HG03520 (cell line): ENCODE measurements around the gene ZNF451.
"Not testable (repeated sequence)": the region's sequence is repeated elsewhere in the genome, so short reads cannot be mapped to it uniquely, and the experiment has no call there.

Experiments
- ATAC-seq: cut with Tn5 transposase; IDR thresholded peaks from one replicate; pipeline ENCODE4 v1.9.1; 2021; ENCODE audit warnings: mild to moderate bottlenecking, moderate library complexity; ENCODE audit not compliant: unreplicated experiment

Gene ZNF451

DNA sequence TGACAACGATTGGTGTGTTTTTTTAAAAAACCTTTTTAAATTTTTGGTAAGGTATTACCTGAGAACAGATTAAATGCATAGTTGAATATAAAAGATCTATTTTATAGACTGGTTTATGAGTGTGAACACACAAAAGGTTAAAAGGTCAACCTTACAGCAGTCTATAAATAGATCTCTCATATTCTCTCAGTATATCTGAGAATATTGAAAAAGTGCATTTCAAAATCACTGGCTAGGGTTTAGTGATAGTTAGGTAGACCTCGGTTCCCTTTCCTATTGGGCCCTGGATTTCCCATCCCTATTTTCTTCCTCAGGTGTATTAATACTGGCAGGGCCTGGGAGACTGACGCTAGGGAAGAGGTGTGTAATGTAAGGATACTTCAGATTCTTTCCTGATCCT lies 723 bp upstream of the ZNF451 start:
- ATAC-seq, result no peak

DNA sequence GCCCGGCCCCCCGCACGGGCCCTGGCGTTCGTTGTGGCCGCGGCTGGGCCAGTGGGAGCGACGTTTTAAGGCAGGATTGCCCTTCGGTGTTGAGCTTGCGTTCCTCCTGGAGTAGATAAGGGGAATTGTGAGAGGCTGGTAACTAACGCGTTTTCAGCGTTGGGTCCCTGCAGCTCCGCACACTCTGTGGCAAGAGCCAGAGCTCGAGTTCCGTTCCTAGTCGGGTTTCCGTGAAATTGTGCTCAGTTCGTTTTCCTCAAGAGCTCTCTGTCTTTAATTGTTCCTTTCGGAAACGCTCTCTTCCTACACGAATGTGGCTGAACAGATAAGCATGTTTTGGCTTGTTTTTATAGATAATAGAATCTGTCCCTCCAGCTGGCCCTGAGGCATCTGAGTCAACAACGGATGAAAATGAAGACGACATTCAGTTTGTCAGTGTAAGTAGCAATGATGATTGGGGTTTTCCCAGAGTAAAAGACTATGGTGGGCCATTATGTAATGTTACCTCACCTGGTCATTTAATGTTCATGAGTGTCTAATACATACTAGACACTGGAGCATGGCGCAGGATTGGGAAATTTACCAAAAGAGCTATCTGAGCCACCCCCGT lies 575 bp downstream of the ZNF451 start:
- ATAC-seq, result peak; percentile 2

DNA sequence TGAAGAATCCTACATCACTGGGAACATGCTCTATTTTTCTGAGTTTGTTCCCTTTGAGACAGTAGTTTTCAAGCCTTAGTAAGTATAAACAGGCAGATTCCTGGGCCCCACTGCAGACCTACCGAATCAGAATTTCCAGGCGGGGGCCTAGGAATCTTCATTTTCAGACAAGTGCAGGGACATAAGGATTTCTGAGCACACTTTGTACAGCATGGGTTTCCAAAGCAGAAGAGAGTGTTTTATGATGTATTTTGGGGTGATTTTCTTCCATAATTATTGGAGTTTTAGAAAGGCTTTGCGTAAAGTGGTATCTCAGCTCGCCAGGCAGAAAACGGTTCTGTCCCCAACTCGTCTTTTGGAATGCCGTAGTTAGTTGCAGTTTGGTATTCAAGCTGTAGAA lies 1.4 kb downstream of the ZNF451 start:
- ATAC-seq, result not testable (repeated sequence)

DNA sequence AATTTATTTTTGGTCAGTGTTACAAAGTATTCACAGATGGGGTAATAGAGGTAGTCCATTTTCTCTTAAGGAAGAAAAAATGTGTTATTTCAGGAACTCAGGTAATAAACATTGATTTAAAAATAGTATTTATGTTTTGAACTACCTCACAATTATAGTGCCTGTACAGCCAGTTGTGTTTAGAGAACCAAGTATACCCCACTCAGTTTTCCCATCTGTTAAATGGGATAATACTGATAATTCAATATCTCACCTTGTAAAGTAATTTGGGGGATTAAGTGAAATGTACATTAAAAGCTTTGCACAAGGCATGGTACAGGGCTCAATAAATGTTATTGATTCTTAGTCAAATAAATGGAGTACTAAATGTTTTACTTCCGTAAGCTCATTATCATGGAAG lies 4.7 kb downstream of the ZNF451 start:
- no peak for ATAC-seq

DNA sequence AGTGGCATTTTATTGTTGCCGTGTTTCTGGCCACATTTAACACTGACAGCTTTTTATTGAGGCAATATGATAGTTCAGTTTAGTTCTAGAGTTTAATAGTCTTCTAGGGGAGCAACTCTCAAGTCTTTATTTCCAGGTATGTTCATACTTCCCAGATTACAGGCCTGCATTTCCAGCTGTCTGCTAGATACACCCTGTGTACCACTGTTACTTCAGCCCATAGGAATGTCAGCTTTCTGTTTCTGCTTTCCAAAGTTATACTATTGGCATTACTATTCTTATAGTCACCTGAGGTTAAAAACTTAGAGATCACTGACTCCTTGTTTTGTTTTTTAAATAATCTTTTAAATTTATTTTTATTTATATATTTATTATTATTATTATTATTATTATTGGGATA lies 7.6 kb downstream of the ZNF451 start:
- ATAC-seq, result no peak

DNA sequence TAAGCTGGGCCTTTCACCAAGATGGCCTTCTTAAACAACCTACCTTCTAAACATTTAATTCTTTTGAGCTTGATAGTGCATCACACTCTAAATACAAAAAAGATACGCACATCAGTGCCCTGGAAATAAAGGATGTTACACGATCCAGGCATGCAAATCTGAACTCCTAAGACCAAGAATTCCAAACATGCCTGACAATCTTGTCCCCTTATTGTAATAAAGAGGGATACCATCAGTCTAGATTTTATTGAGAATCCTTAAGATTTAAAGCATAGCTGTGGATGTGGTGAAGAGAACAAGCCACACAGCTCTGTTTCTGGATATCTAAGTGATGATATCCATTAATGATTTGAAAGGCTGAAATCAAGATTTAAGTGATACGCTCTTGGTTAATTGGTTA lies 13.0 kb downstream of the ZNF451 start:
- no peak for ATAC-seq

DNA sequence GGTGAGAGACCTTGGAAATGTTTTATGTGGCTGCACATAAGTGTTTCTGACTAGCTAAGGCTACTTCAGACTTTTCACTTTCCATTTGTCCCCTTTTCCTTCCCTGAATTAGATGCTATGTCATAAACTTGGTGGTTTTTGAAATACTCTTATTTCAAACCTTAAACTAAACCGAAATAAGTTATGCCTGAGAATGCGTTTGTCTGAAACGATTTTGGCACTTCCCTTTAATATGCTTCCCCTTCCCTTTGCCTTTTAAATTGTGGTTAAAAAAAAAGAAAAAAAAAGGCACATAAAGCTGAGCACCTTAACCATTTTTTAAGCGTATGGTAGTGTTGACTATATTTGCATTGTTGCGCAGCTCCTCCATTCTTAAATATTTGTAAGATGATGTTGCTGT lies 14.3 kb downstream of the ZNF451 start:
- ATAC-seq, result no peak

DNA sequence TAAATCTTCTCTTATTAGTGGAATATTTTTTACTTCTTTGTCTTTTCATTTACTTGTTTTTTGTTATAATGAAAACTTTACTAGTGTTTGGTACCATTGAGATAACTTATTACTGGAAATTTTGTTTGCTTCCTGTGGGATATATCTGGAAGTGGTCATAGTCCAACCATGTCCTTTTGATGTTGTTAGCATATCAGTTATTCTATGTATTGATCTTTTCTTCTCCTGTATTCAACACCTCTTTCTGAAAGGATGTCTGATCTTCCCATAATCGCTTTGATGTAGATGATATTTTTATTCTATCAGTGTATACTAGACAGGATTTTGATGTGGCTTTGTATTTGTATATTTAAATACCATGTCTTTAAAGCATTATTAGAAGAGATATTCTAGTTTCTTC lies 17.0 kb downstream of the ZNF451 start:
- ATAC-seq, result no peak

DNA sequence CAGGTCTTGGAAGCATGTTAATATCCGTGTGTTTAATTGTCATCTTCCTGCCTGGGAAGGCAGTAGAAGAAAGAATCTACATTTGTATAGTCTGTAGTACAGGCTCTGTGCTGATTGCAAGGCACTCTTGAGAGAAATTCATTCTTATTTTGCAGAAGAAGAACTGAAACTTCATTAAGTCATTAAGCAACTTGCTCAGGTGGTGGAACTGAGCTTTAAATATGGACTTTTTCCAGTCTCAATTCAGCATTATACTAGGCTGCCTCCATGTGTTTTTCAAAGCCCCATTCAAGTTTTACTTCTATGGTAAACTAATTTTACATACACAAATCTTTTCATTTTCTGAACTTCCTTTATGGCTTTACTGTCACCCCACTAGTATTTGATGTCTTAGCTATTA lies 18.7 kb downstream of the ZNF451 start:
- ATAC-seq, result peak; percentile 95

DNA sequence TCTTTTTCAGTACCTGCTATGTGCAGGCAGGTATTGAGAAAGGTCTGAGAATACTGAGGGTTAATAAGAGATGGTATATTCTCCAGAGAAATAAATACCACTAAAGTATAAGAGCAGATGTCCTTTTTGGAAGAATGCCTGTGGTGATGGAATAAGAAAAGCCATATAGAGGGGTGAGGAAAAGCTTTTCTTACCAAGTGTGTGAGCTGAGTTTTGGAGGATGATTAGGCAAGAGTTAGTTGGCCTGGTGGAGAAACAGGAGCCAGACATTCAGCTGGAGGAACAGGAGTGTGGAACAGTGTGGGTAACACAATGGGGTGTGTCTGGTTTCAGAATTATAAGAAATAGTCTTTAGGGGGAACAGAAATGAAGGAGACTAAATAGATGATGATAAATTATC lies 19.9 kb downstream of the ZNF451 start:
- ATAC-seq, result no peak

DNA sequence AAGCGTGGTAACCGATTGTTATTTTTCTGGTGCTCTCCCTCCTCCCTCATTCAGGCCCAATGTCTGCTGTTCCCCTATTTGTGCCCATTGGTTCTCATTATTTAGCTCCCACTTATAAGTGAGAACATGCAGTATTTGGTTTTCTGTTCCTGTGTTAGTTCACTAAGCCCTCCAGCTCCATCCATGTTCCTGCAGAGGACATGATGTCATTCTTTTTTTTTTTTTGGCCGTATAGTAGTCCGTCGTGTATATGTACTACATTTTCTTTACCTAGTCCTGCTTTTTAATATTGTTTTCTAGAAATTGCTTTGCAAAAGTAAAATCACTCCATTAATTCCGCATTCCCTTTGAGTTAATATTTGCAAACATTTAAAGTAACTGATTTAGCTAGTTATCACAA lies 23.1 kb downstream of the ZNF451 start:
- no peak for ATAC-seq

DNA sequence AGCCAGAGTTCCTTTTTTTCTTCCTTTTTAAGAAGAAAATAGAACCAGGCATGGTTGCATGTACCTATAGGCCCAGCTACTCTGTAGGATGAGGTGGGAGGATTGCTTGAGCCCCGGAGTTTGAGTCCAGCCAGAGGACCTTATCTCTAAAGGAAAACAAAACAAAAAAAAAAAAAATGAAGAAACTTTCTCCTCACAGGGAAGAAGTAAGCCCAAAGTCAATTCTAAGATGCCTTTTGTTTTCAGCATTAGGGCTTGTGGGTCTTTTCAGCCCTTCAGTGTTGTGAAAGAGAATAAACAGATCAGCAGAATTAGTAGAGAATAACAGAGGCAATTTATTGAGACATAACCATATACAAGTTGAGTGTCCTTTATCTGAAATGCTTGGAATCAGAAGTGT lies 26.8 kb downstream of the ZNF451 start:
- no peak for ATAC-seq

DNA sequence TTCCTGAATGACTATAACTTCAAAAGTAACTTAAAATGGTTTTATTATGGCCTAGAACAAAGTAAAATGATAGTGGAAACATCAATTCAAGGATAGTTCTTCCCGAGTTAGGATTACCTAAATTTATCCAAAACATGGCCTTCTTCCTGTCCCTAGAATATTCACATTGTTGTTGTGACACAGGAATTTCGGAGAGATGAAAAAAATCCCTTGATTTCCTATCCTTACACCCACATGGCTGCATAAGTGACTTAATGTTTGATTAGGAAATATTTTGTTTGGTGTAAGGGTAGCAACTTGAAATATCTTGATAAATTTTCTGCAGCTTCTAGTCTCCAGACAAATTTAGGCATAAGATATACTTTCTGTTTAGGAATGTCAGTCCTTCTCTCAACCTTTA lies 27.8 kb downstream of the ZNF451 start:
- no peak for ATAC-seq

DNA sequence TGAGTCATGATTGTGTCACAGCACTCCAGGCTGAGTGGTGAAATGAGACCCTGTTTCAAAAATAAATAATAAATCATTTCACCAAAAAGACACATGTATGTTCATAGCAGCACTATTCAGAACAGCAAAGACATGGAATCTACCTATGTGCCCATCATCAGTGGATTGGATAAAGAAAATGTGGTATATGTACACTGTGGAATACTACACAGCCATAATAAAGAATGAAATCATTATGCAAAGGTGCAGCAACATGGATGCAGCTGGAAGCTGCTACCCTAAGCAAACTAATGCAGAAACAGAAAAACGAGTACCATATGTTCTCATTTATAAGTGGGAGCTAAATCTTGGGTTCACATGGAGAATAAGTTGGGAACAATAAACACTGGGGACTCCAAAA lies 33.1 kb downstream of the ZNF451 start:
- no peak for ATAC-seq

DNA sequence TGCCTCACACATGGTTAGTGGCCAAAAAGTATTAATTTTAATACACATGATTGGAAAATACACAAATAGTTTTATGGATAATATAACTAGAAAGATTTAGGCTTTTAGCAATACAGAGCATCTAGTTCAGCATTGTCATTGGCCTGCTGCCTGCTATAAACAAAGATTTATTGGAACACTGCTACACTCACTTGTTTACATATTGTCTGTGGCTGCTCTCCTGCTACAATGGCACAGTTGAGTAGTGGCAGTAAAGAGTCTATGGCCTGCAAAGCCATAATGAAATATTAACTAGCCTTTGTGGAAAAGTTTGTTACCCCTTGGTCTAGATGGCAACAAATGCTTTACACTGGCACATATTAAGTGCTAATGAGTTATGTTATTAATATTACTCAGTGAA lies 37.8 kb downstream of the ZNF451 start:
- no peak for ATAC-seq

DNA sequence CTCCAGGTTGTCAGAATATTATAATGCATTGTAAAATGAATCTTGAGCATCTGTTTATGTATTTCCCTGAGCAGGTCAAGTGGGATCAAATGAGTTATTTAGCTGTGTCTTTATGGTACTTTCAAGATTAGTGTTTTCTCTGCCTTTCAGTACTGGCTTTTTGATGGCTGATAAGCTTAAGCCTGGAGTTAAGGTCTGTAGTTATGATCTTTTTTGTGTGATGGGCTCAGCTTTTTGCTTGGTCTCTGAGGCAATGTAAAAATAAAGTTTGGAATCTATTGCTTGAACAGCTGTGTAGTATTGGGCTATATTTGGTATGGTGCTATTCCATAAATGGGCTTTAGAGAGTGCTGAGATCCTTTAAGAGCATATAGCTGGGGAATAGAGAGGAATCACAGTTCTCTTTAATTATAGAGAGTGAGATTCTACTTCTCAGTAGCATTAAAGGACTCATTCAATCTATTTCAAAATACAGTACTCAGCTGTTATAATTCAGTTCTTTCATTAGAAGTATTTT lies 40.7 kb downstream of the ZNF451 start:
- ATAC-seq, result no peak

DNA sequence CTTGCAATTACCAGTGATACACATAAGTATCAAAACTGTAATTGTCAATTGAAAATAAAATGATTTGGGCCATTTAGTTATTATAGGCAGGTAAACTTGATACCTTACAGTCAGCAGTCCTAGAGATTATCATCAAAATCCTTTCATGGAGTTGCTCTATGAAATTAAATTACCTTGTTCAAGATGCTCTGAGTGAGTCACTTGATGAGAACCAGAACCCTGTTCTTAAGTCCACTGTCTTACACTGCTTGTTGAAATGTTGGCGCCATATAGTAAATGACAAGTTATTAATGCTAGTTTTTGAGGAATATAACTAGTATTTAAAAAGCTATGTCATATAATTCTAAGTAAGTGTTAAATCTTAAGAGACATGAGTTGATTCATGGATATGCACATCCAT lies 45.0 kb downstream of the ZNF451 start:
- no peak for ATAC-seq

DNA sequence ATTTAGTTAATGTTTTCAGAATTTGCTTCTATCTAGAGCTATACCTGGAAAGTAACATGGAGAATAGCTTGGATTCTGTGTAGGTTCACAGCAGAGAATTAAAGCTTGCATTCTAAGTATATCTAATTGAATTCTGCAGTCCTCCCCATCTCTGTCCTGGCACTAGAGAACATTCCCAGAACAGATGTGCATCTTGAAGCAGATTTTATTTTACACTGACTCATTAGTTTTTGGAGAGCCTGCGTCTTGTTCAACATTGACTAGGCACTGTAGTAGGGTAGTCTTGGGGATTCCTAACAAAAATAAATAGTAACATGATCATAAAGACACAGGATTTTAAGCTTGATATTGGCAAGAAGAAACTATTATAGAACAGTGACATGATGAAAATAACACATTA lies 45.9 kb downstream of the ZNF451 start:
- no peak for ATAC-seq

DNA sequence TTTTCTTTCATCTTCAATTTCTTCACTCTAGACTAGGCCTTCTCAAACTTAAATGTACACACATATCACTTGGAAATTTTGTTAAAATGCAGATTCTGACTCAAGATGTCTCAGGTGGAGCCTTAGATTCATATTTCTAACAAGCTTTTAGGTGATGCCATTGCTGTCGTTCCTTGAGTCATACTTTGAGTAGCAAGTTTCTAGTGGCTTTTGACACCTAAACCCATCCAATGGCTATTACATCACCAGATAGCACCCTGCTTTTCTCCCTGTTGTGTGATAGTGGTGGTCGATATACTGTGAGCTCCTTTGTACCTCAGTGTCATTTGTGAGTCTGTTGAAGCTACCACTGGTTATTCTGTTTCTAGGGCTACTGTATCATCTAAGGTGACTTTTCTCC lies 47.4 kb downstream of the ZNF451 start:
- ATAC-seq, result no peak

DNA sequence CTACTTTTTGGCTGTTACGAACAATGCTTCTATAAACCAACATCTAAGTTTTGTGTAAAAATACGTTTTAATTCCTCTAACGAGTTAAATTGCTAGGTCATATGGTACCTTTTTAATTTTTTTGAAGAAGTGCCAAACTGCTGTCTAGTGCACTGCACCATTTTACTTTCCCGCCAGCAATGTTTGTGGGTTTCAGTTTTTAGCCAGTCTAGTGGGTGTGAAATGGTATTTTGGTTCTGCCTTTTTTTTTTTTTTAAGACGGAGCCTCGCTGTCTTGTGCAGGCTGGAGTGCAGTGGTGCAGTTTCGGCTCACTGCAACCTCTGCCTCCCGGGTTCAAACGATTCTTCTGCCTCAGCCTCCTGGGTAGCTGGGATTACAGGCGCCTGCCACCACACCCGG lies 48.0 kb downstream of the ZNF451 start:
- ATAC-seq, result no peak

DNA sequence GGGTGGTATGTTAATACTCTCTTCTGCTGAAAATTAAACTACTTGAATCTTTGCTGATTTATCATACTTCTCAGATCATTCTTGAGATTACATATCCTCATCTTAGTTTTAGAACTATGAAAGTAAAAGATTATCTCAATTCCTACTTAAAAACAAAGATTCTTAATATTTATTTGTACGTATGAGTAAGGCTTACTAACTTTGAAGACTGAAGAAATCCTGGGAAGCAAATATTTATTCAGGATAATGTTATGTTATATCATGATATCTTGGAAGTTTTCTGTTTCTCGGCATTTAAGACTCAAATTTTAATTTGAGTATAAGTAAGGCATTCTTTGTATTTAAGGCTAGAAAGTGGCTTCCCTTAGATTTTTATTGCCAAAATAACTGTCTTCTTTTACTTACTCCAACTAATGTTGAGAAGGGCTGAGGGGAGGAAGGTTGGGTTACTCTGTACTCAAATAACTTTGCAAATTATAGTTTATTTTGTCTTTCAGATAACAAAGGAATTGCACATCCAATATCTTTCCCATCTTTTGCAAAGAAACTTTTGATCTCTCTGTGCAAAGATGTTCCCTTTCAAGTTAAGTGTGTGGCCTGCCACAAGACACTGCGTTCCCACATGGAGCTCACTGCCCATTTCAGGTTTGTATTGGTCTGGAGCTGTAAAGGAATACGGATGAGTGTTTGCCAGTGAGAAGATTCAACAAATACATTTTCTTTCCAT lies 51.6 kb downstream of the ZNF451 start:
- ATAC-seq, result no peak

DNA sequence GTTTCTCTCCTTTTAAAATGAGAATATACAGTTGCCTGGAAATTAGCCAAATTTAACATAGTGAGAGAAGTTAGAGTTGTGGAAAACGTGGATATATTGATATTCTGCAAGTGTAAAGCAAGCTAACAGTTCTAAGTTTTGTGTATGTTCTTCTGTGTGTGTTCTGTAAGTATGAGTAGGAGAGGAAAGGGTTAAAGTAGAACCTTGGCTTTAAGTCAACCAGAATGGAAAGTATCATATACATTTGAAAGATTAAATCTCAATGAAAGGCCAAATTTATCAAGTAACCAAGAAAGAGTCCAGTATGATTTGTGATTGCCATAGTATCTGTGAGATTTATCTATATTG lies 52.2 kb downstream of the ZNF451 start:
- ATAC-seq, result no peak

DNA sequence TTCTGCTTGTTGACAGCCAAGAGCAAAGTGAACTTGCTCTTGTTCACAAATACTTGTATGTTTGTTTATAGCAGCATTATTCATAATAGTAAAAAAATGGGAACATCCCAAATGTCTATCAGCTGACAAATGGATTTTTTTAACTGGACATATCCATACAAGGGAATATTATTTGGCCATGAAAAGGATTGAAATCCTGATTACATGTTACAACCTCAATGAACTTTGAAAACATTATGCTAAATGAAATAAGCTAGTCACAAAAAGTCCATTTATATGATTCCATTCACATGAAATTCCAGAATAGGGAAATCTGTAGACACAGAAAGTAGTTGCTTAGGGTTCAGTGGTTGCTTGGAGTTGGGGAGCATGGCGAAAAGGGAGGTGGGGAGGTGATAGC lies 53.7 kb downstream of the ZNF451 start:
- no peak for ATAC-seq
